ENCODE data around the gene TBC1D25. TPM values are rescaled to one million over a fixed set of nuclear protein-coding genes. Genes with fewer than 3 reads are reported as not detected.
A peak's percentile ranks its signal among the peaks of the same experiment; 100 is the strongest.

TBC1D25 gene
- total RNA-seq, 1 donor, result 10.1 TPM

DNA sequence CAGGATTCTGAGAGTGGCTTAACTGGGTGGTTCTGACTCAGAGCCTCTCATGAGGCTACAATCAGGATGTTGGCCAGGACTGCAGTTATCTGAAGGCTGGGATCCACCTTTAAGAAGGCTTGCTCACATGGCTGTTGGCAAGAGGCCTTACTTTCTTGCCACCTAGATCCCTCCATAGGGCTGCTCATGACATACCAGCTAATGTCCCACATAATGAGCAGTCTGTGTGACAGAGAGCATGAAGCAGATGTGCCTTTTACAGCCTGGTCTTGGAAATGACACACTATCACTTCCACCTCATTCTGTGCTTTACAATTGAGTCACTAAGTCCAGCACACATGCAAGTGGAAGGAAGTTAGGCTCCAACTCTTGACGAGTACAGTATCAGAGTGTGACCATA is 30.4 kb downstream of the TBC1D25 start:
- Histone ChIP-seq H3K9me3 (ENCODE audit: low read depth, low read length) (no peaks in the 10 kb centered on the region), H3K4me2 (ENCODE audit: insufficient read depth, low read length) (no peak overlapping the region), H3K27ac (ENCODE audit: low read depth, low read length) (peak overlapping the region; percentile 72), H3K36me3 (ENCODE audit: insufficient read depth, low read length) (peaks cover under 1% of the 10 kb centered on the region), H3K4me3 (ENCODE audit: insufficient read depth, low read length) (no peak overlapping the region), H3K27me3 (ENCODE audit: insufficient read depth, low read length) (no peaks in the 10 kb centered on the region), H2AFZ (ENCODE audit: low read length) (peak overlapping the region; percentile 47), H3K4me1 (ENCODE audit: insufficient read depth, low read length) (peaks cover 9% of the 10 kb centered on the region), H4K20me1 (ENCODE audit: insufficient read depth, low read length) (no peaks in the 10 kb centered on the region), H3K79me2 (ENCODE audit: insufficient read depth, low read length) (peaks cover 2% of the 10 kb centered on the region)
- TF ChIP-seq, protein P1, sequence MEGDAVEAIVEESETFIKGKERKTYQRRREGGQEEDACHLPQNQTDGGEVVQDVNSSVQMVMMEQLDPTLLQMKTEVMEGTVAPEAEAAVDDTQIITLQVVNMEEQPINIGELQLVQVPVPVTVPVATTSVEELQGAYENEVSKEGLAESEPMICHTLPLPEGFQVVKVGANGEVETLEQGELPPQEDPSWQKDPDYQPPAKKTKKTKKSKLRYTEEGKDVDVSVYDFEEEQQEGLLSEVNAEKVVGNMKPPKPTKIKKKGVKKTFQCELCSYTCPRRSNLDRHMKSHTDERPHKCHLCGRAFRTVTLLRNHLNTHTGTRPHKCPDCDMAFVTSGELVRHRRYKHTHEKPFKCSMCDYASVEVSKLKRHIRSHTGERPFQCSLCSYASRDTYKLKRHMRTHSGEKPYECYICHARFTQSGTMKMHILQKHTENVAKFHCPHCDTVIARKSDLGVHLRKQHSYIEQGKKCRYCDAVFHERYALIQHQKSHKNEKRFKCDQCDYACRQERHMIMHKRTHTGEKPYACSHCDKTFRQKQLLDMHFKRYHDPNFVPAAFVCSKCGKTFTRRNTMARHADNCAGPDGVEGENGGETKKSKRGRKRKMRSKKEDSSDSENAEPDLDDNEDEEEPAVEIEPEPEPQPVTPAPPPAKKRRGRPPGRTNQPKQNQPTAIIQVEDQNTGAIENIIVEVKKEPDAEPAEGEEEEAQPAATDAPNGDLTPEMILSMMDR (IDR thresholded peaks at IDR 0.05; ENCODE audit: extremely low read depth, low read depth, low read length), result no peak
- DNase-seq (ENCODE audit: insufficient read length, low spot score, missing footprints), result no peak

DNA sequence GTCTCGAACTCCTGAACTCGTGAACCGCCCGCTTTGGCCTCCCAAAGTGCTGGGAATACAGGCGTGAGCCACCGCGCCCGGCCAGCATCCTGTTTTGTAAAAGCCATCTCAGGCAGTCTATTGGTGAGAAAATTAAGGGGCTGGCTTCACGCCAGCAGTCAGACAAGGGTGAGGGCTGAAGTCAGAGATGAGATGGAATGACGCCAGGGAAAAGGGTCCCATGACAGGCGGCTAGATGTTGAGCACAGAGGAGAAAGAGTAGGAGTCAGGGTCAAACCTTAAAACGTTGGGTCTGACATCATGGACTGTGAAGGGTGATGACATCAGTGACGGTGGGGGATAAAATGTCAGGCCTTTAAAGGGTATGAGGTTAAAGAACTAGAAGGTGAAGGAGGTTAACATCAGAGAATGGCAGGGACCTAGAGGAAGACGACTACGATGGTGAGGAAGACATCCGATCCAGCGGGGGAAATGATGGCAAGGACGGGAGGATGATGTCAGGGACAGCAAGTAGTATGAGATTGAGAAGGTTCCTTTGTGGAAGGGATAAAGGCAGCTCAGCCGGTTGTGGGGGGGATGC is 34.3 kb downstream of the TBC1D25 start:
- H3K79me2 ChIP-seq (ENCODE audit: insufficient read depth, low read length), result peaks cover 17% of the 10 kb centered on the region
- H4K20me1 ChIP-seq (ENCODE audit: insufficient read depth, low read length), result peaks cover 11% of the 10 kb centered on the region
- DNase-seq (ENCODE audit: insufficient read length, low spot score, missing footprints), result no peak
- peak overlapping the region; percentile 74 for H3K4me3 ChIP-seq (ENCODE audit: insufficient read depth, low read length)
- no peaks in the 10 kb centered on the region for H3K9me3 ChIP-seq (ENCODE audit: low read depth, low read length)
- H3K27me3 ChIP-seq (ENCODE audit: insufficient read depth, low read length), result no peaks in the 10 kb centered on the region
- H3K4me2 ChIP-seq (ENCODE audit: insufficient read depth, low read length), result peak overlapping the region; percentile 98
- H3K4me1 ChIP-seq (ENCODE audit: insufficient read depth, low read length), result peaks cover 19% of the 10 kb centered on the region
- H3K36me3 ChIP-seq (ENCODE audit: insufficient read depth, low read length), result peaks cover 34% of the 10 kb centered on the region
- TF ChIP-seq, protein P1 (IDR thresholded peaks at IDR 0.05; ENCODE audit: extremely low read depth, low read depth, low read length), result no peak
- peak overlapping the region; percentile 94 for H3K27ac ChIP-seq (ENCODE audit: low read depth, low read length)
- H2AFZ ChIP-seq (ENCODE audit: low read length), result peak overlapping the region; percentile 81

DNA sequence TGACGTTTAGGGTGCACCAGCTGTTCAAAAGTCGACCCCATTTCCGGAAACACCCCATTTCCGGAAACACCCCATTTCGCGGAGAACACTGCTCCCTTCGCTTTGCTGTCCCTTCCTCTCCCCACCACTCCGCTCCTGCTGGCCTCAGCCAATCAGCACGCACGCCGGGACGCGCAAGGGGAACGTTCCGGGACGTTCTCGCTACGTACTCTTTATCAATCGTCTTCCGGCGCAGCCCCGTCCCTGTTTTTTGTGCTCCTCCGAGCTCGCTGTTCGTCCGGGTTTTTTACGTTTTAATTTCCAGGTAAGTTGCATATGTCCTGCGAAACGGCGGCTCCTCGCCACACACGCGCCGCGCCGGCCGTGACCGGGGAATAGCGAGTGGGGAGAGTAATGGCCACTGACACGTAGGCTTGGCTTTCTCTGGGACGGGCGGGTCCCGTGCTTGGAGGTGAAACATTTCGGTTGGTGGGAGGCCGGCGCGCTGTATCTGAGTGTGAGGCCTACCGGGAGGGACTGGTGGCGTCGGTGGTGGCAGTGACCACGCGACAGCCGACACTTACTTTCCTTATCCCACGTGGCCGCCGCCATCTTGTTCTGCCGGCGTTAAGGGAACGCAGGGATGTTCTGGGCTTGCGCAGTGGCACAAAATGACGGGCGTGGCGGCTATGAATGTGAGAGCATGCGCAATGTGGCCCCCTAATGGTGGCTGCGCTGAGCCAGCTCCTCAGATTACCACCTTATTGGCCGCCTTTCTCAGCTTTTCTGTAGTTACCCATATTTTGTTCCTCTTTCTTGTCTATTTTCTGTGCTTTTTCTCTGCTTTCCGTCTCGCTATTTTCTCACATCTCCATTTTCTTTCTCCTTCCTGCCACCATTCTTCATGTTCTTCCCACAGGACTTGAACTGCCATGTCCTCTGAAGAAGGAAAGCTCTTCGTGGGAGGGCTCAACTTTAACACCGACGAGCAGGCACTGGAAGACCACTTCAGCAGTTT is 35.1 kb downstream of the TBC1D25 start, which contains the start of gene RBM3:
Gene RBM3, plus strand, starts transcription at position 215 of the 997 bp plus-strand sequence. Its CDS starts 697 bp downstream, at position 912.
- peak within 1 kb of the TSS; percentile 81 for H2AFZ ChIP-seq (ENCODE audit: low read length)
- TF ChIP-seq, protein P1 (IDR thresholded peaks at IDR 0.05; ENCODE audit: extremely low read depth, low read depth, low read length), result peak; percentile 29
- peak within 1 kb of the TSS; percentile 98 for H3K4me2 ChIP-seq (ENCODE audit: insufficient read depth, low read length)
- H3K36me3 ChIP-seq (ENCODE audit: insufficient read depth, low read length), result peaks cover 36% of the 10 kb centered on the region
- DNase-seq (ENCODE audit: insufficient read length, low spot score, missing footprints), result peak; percentile 89
- no peaks in the 10 kb centered on the region for H3K9me3 ChIP-seq (ENCODE audit: low read depth, low read length)
- H3K79me2 ChIP-seq (ENCODE audit: insufficient read depth, low read length), result peaks cover 17% of the 10 kb centered on the region
- H4K20me1 ChIP-seq (ENCODE audit: insufficient read depth, low read length), result peaks cover 11% of the 10 kb centered on the region
- H3K27ac ChIP-seq (ENCODE audit: low read depth, low read length), result peak within 1 kb of the TSS; percentile 94
- H3K4me1 ChIP-seq (ENCODE audit: insufficient read depth, low read length), result peaks cover 19% of the 10 kb centered on the region
- peak within 1 kb of the TSS; percentile 74 for H3K4me3 ChIP-seq (ENCODE audit: insufficient read depth, low read length)
- no peaks in the 10 kb centered on the region for H3K27me3 ChIP-seq (ENCODE audit: insufficient read depth, low read length)

DNA sequence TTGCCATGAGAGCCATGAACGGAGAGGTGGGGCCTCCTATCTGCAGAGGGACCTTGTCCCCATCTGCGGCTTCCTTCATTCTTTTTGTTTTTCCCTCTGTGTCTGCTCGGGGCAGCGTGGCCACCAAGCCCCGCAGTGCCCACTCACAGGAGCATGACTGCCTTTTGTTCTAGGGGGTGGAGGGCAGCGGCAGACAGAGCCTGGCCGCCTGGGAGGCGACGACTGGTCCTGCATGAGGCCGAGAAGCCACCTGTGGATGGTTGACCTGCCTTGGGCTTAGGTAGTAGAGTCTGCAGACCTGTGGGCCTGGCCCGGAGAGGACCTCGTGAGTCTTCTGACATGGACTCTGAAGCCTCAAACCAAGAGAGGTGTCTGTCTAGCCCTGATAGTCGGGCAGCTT is 36.1 kb downstream of the TBC1D25 start:
- Histone ChIP-seq H3K27ac (ENCODE audit: low read depth, low read length) (peak overlapping the region; percentile 94), H3K36me3 (ENCODE audit: insufficient read depth, low read length) (peaks cover 36% of the 10 kb centered on the region), H4K20me1 (ENCODE audit: insufficient read depth, low read length) (peaks cover 11% of the 10 kb centered on the region), H3K79me2 (ENCODE audit: insufficient read depth, low read length) (peaks cover 17% of the 10 kb centered on the region), H3K27me3 (ENCODE audit: insufficient read depth, low read length) (no peaks in the 10 kb centered on the region), H3K4me3 (ENCODE audit: insufficient read depth, low read length) (peak overlapping the region; percentile 74), H3K9me3 (ENCODE audit: low read depth, low read length) (no peaks in the 10 kb centered on the region), H3K4me1 (ENCODE audit: insufficient read depth, low read length) (peaks cover 14% of the 10 kb centered on the region), H2AFZ (ENCODE audit: low read length) (no peak overlapping the region), H3K4me2 (ENCODE audit: insufficient read depth, low read length) (peak overlapping the region; percentile 98)
- TF ChIP-seq, protein P1 (IDR thresholded peaks at IDR 0.05; ENCODE audit: extremely low read depth, low read depth, low read length), result no peak
- no peak for DNase-seq (ENCODE audit: insufficient read length, low spot score, missing footprints)
